PFSK-1 (cell line): ENCODE measurements around the gene FBN2.

ENCODE experiments used
- FOXP2 ChIP-seq: optimal IDR thresholded peaks from 2 replicates; pipeline ENCODE3; 2011; ENCODE audit warnings: borderline replicate concordance, control low read depth, inconsistent platforms; ENCODE audit not compliant: insufficient read depth; ENCODE audit errors: extremely low read length, extremely low read depth
- POLR2AphosphoS5 ChIP-seq: IDR thresholded peaks from 2 replicates; pipeline ENCODE4 v1.6.1; 2012; ENCODE audit warnings: low read depth, mild to moderate bottlenecking, control low read depth, low read length, moderate library complexity
- SIN3A ChIP-seq: IDR thresholded peaks from 2 replicates; pipeline ENCODE4 v1.6.1; 2012; ENCODE audit warnings: mild to moderate bottlenecking, low read length, moderate library complexity, borderline replicate concordance; ENCODE audit not compliant: insufficient read depth
- TAF1 ChIP-seq: IDR thresholded peaks from 2 replicates; pipeline ENCODE4 v1.6.1; 2012; ENCODE audit warnings: low read length, control low read depth, borderline replicate concordance; ENCODE audit not compliant: insufficient read depth
- TF ChIP-seq, protein P1 (sequence below), 2 experiments: IDR thresholded peaks; 2 replicates each; pipeline versions ENCODE4 v1.6.1 to v1.8.0; 2011 to 2012; ENCODE audit warnings: low read depth in 2 of 2, low read length in 2 of 2, control low read depth in 1 of 2, inconsistent platforms in 1 of 2, mild to moderate bottlenecking in 1 of 2, moderate library complexity in 1 of 2; ENCODE audit not compliant: insufficient read depth in 1 of 2

DNA sequence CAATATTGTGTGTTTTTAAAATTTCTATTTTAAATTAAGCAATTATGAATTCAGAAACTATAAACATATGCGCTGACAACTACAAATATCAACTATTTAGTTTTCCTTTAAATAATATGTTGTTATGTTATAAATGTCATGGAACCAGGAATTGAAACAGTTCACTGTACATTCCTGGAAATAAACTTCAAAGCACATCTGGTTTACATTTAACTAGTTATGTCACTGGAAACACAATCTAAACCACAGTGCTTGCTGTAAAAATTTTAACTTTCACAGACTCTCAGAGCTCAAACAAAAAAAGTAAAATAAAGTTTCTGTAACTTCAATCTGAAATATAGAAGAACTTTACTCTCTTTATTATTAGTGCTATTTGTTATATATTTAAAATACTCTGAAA is 179.2 kb downstream of the FBN2 start:
- TF ChIP-seq TAF1: no peak
- no peak for TF ChIP-seq FOXP2
- no peak for TF ChIP-seq POLR2AphosphoS5
- TF ChIP-seq SIN3A: no peak
- TF ChIP-seq, protein P1, sequence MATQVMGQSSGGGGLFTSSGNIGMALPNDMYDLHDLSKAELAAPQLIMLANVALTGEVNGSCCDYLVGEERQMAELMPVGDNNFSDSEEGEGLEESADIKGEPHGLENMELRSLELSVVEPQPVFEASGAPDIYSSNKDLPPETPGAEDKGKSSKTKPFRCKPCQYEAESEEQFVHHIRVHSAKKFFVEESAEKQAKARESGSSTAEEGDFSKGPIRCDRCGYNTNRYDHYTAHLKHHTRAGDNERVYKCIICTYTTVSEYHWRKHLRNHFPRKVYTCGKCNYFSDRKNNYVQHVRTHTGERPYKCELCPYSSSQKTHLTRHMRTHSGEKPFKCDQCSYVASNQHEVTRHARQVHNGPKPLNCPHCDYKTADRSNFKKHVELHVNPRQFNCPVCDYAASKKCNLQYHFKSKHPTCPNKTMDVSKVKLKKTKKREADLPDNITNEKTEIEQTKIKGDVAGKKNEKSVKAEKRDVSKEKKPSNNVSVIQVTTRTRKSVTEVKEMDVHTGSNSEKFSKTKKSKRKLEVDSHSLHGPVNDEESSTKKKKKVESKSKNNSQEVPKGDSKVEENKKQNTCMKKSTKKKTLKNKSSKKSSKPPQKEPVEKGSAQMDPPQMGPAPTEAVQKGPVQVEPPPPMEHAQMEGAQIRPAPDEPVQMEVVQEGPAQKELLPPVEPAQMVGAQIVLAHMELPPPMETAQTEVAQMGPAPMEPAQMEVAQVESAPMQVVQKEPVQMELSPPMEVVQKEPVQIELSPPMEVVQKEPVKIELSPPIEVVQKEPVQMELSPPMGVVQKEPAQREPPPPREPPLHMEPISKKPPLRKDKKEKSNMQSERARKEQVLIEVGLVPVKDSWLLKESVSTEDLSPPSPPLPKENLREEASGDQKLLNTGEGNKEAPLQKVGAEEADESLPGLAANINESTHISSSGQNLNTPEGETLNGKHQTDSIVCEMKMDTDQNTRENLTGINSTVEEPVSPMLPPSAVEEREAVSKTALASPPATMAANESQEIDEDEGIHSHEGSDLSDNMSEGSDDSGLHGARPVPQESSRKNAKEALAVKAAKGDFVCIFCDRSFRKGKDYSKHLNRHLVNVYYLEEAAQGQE (IDR thresholded peaks at IDR 0.05; ENCODE audit: insufficient read depth in 1 of 2, low read depth in 2 of 2, low read length in 2 of 2): no peak
